HepG2 (cell line): ENCODE measurements around the gene PTGIS. TPM values are rescaled to one million over a fixed set of nuclear protein-coding genes. Genes with fewer than 3 reads are reported as not detected.

Experiments
- AHDC1 ChIP-seq: sonication (generic); formaldehyde crosslinking; IDR thresholded peaks from 2 replicates; pipeline ENCODE4 v1.5.1; 2020; ENCODE audit warnings: mild to moderate bottlenecking, missing genetic modification reagents, borderline replicate concordance
- BRD4 ChIP-seq: sonication (generic); formaldehyde crosslinking; IDR thresholded peaks from 2 replicates; pipeline ENCODE4 v1.4.0; 2020; ENCODE audit warnings: missing genetic modification reagents
- ESRRA ChIP-seq: sonication (generic); formaldehyde crosslinking; IDR thresholded peaks from 2 replicates; pipeline ENCODE4 v1.5.1; 2020; ENCODE audit warnings: mild to moderate bottlenecking, low read depth, missing genetic modification reagents
- FOXK1 ChIP-seq: sonication (generic); formaldehyde crosslinking; IDR thresholded peaks from 2 replicates; pipeline ENCODE4 v1.4.0; 2020; ENCODE audit warnings: low read depth, missing genetic modification reagents, borderline replicate concordance
- SKIL ChIP-seq: sonication (generic); formaldehyde crosslinking; IDR thresholded peaks from 2 replicates; pipeline ENCODE4 v1.8.0; 2022; ENCODE audit warnings: missing genetic modification reagents, mild to moderate bottlenecking, moderate library complexity, borderline replicate concordance
- SRSF9 ChIP-seq: fragments of 200-400 bp; formaldehyde crosslinking; IDR thresholded peaks from 2 replicates; pipeline ENCODE4 v1.6.1; 2018; ENCODE audit warnings: borderline replicate concordance, mild to moderate bottlenecking, low read depth, low read length; ENCODE audit not compliant: insufficient read depth, poor library complexity, severe bottlenecking
- TBL1XR1 ChIP-seq: fragments of 150-350 bp; IDR thresholded peaks from 2 replicates; pipeline ENCODE4 v1.6.1; 2014; ENCODE audit warnings: borderline replicate concordance, low read length; ENCODE audit not compliant: partially characterized antibody
- ZNF383 ChIP-seq: sonication (generic); formaldehyde crosslinking; IDR thresholded peaks from 2 replicates; pipeline ENCODE4 v1.4.0; 2020; ENCODE audit warnings: missing genetic modification reagents, mild to moderate bottlenecking, borderline replicate concordance
- polyA plus RNA-seq, 8 experiments: library from polyadenylated mRNA; depleted of rRNA in 3 of 8; stranded (reverse) in 7 of 8; unstranded in 1 of 8; fragments of >200 nt; fragmentation: Illumina TruSeq in 4 of 8; extraction: Trizol in 4 of 8; gene quantifications; 2 replicates each; pipeline versions ENCODE4 v1.2.1 to v1.2.3, GENCODE V29; 2011 to 2016; ENCODE audit warnings: low read depth in 4 of 8, missing spikeins in 1 of 8, mixed read lengths in 1 of 8; ENCODE audit not compliant: insufficient read depth in 1 of 8
- total RNA-seq, 5 experiments: library from RNA; depleted of rRNA; stranded (reverse); fragments of >200 nt; fragmentation: Illumina TruSeq; extraction: Trizol; gene quantifications; 2 replicates each; pipeline ENCODE4 v1.2.3, GENCODE V29; 2016; ENCODE audit warnings: low read depth in 1 of 5
- TF ChIP-seq, protein P1 (sequence below): sonication (generic); formaldehyde crosslinking; IDR thresholded peaks from 2 replicates; pipeline ENCODE4 v1.4.0; 2020; ENCODE audit warnings: missing genetic modification reagents, borderline replicate concordance
- TF ChIP-seq, protein P2 (sequence below): sonication (generic); formaldehyde crosslinking; IDR thresholded peaks from 2 replicates; pipeline ENCODE4 v1.4.0; 2020; ENCODE audit warnings: missing genetic modification reagents, mild to moderate bottlenecking, borderline replicate concordance

PTGIS gene
- total and polyA plus RNA-seq, 2 of the 13 experiments (the other 11 are each of a cell fraction or from before 2014, with no cell fraction given) = not detected

DNA sequence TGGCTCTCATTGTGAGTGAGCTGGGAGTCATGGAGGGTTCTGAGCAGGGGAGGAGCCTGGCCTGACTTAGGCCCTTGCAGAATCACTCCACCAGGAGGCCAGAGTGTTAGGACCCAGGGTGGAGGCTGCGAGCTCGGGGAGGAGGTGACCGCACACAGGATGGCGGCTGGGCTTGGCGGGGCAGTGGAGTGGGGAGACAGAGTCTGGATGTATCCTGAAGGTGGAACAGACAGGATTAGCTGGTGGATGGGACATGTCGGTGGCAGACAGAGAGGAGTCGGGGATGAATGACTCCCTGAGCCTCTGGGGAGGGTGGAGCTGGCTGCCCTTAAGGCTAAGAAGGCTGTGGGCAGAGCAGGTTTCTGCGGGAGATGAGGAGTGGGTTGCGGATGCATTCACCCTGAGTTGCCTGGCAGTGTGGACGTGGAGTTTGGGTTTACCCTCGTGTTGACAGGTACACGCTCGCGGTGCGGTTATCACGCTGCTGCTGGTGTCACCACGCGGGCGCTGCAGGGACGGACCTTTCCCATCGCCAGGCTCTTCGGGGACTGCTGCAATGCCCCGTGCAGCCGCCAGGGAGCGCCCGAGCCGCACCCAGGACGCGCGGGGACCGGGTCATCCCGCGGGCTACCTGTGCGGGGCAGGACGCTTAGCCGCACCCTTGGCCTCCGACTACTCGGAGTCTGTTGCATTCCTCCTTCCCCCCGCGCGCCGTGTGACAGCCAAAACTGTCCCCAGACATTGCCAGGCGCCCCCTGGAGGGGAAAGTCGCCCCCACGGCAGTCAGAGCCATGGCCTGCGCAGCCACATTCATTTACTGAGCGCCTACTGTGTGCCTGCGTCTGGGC lies 43.0 kb upstream of the PTGIS start (continued):
- no peak; the same call in 1 of the 2 replicates for TF ChIP-seq AHDC1 (CRISPR knock-in tag)
- no peak; the same call in 1 of the 2 replicates for TF ChIP-seq ESRRA (CRISPR knock-in tag)
- no peak for TF ChIP-seq SKIL
- TF ChIP-seq ZNF383 = no peak; the same call in 1 of the 2 replicates
- peak; percentile 67 for TF ChIP-seq FOXK1 (CRISPR knock-in tag)
- TF ChIP-seq SRSF9 = no peak
- TF ChIP-seq, protein P1, sequence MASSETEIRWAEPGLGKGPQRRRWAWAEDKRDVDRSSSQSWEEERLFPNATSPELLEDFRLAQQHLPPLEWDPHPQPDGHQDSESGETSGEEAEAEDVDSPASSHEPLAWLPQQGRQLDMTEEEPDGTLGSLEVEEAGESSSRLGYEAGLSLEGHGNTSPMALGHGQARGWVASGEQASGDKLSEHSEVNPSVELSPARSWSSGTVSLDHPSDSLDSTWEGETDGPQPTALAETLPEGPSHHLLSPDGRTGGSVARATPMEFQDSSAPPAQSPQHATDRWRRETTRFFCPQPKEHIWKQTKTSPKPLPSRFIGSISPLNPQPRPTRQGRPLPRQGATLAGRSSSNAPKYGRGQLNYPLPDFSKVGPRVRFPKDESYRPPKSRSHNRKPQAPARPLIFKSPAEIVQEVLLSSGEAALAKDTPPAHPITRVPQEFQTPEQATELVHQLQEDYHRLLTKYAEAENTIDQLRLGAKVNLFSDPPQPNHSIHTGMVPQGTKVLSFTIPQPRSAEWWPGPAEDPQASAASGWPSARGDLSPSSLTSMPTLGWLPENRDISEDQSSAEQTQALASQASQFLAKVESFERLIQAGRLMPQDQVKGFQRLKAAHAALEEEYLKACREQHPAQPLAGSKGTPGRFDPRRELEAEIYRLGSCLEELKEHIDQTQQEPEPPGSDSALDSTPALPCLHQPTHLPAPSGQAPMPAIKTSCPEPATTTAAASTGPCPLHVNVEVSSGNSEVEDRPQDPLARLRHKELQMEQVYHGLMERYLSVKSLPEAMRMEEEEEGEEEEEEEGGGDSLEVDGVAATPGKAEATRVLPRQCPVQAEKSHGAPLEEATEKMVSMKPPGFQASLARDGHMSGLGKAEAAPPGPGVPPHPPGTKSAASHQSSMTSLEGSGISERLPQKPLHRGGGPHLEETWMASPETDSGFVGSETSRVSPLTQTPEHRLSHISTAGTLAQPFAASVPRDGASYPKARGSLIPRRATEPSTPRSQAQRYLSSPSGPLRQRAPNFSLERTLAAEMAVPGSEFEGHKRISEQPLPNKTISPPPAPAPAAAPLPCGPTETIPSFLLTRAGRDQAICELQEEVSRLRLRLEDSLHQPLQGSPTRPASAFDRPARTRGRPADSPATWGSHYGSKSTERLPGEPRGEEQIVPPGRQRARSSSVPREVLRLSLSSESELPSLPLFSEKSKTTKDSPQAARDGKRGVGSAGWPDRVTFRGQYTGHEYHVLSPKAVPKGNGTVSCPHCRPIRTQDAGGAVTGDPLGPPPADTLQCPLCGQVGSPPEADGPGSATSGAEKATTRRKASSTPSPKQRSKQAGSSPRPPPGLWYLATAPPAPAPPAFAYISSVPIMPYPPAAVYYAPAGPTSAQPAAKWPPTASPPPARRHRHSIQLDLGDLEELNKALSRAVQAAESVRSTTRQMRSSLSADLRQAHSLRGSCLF (CRISPR knock-in tag) = no peak
- TF ChIP-seq TBL1XR1 = no peak
- peak; percentile 72 for TF ChIP-seq BRD4
- TF ChIP-seq, protein P2, sequence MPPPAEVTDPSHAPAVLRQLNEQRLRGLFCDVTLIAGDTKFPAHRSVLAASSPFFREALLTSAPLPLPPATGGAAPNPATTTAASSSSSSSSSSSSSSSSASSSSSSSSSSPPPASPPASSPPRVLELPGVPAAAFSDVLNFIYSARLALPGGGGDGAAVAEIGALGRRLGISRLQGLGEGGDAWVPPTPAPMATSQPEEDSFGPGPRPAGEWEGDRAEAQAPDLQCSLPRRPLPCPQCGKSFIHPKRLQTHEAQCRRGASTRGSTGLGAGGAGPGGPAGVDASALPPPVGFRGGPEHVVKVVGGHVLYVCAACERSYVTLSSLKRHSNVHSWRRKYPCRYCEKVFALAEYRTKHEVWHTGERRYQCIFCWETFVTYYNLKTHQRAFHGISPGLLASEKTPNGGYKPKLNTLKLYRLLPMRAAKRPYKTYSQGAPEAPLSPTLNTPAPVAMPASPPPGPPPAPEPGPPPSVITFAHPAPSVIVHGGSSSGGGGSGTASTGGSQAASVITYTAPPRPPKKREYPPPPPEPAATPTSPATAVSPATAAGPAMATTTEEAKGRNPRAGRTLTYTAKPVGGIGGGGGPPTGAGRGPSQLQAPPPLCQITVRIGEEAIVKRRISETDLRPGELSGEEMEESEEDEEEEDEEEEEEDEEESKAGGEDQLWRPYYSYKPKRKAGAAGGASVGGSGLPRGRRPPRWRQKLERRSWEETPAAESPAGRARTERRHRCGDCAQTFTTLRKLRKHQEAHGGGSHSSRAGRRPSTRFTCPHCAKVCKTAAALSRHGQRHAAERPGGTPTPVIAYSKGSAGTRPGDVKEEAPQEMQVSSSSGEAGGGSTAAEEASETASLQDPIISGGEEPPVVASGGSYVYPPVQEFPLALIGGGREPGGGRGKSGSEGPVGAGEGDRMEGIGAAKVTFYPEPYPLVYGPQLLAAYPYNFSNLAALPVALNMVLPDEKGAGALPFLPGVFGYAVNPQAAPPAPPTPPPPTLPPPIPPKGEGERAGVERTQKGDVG (CRISPR knock-in tag) = peak; percentile 90; the same call in 1 of the 2 replicates
